ENCODE data around the gene IL4I1. TPM values are rescaled to one million over a fixed set of nuclear protein-coding genes. Genes with fewer than 3 reads are reported as not detected.

The IL4I1 gene
- total and polyA plus RNA-seq, 3 experiments from 2014 or later, result 13.1 to 39.1 (median 35.6) TPM

GRCh38 chr19:49846408-49846807 lies 50.3 kb downstream of the IL4I1 start:
- no peaks in the 10 kb centered on the region for H3K36me3 ChIP-seq (ENCODE audit: insufficient read depth, low read length)
- peak overlapping the region in 1 of 8 donors; percentile 72 for H3K27ac Mint-ChIP-seq
- no peaks in the 10 kb centered on the region for H3K9me3 ChIP-seq (ENCODE audit: low read length)
- no peak overlapping the region for H3K27ac ChIP-seq (ENCODE audit: low read depth, low read length)
- ChIA-PET CTCF (no interaction called here), POLR2A (no interaction called here)
- H3K4me1 Mint-ChIP-seq, result peaks cover 21 to 29% (median 21%) of the 10 kb centered on the region in 3 donors
- H3K27me3 ChIP-seq (ENCODE audit: insufficient read depth, low read length, poor library complexity, severe bottlenecking), result no peaks in the 10 kb centered on the region
- peaks cover 0 to 2% of the 10 kb centered on the region in 2 donors for H3K27me3 Mint-ChIP-seq
- peaks cover 0 to 5% (median 0%) of the 10 kb centered on the region in 3 donors for H3K36me3 Mint-ChIP-seq
- no peaks in the 10 kb centered on the region for H3K9me3 Mint-ChIP-seq
- no peak overlapping the region for H3K4me3 ChIP-seq (ENCODE audit: low read length)
- no peak overlapping the region for H3K4me3 Mint-ChIP-seq
- DNase-seq, result no peak
- H3K4me1 ChIP-seq (ENCODE audit: insufficient read depth, low read length), result peaks cover 15% of the 10 kb centered on the region

GRCh38 chr19:49845414-49845813 lies 51.3 kb downstream of the IL4I1 start:
- DNase-seq, result no peak
- no peak overlapping the region for H3K4me3 ChIP-seq (ENCODE audit: low read length)
- ChIA-PET POLR2A (no interaction called here), CTCF (no interaction called here)
- H3K27me3 Mint-ChIP-seq, result no peaks in the 10 kb centered on the region
- peaks cover 19 to 26% (median 21%) of the 10 kb centered on the region in 3 donors for H3K4me1 Mint-ChIP-seq
- H3K36me3 Mint-ChIP-seq, result peaks cover 0 to 4% (median 0%) of the 10 kb centered on the region in 3 donors
- peaks cover 15% of the 10 kb centered on the region for H3K4me1 ChIP-seq (ENCODE audit: insufficient read depth, low read length)
- H3K27me3 ChIP-seq (ENCODE audit: insufficient read depth, low read length, poor library complexity, severe bottlenecking), result no peaks in the 10 kb centered on the region
- H3K9me3 ChIP-seq (ENCODE audit: low read length), result no peaks in the 10 kb centered on the region
- no peaks in the 10 kb centered on the region for H3K9me3 Mint-ChIP-seq
- H3K36me3 ChIP-seq (ENCODE audit: insufficient read depth, low read length), result no peaks in the 10 kb centered on the region
- H3K27ac Mint-ChIP-seq, result no peak overlapping the region
- H3K27ac ChIP-seq (ENCODE audit: low read depth, low read length), result no peak overlapping the region
- no peak overlapping the region for H3K4me3 Mint-ChIP-seq

- H3K4me3 ChIP-seq (ENCODE audit: low read length), result no peak overlapping the region
- Mint-ChIP-seq H3K27me3 (no peaks in the 10 kb centered on the region), H3K36me3 (peaks cover 0 to 8% (median 0%) of the 10 kb centered on the region in 3 donors), H3K4me1 (peaks cover 12 to 17% (median 14%) of the 10 kb centered on the region in 3 donors), H3K27ac (no peak overlapping the region), H3K9me3 (no peaks in the 10 kb centered on the region), H3K4me3 (no peak overlapping the region)
- DNase-seq, result no peak
- H3K27ac ChIP-seq (ENCODE audit: low read depth, low read length), result no peak overlapping the region
- H3K27me3 ChIP-seq (ENCODE audit: insufficient read depth, low read length, poor library complexity, severe bottlenecking), result no peaks in the 10 kb centered on the region
- H3K9me3 ChIP-seq (ENCODE audit: low read length), result no peaks in the 10 kb centered on the region
- CTCF ChIA-PET, result interaction anchor here (0.6 to 1.2 kb wide), 4 partner anchors 80 to 122 kb away, joined by 3 to 4 read pairs (median 3); no protein-coding TSS in a partner anchor
- no peaks in the 10 kb centered on the region for H3K36me3 ChIP-seq (ENCODE audit: insufficient read depth, low read length)
- peaks cover 9% of the 10 kb centered on the region for H3K4me1 ChIP-seq (ENCODE audit: insufficient read depth, low read length)
- POLR2A ChIA-PET, result no interaction called here
These were observed 52.3 kb downstream of the IL4I1 start for GRCh38 chr19:49844138-49845095.

- Mint-ChIP-seq H3K36me3 (peaks cover 7 to 19% (median 10%) of the 10 kb centered on the region in 3 donors), H3K4me1 (peaks cover 2 to 7% (median 4%) of the 10 kb centered on the region in 3 donors), H3K4me3 (no peak overlapping the region), H3K9me3 (no peaks in the 10 kb centered on the region), H3K27me3 (no peaks in the 10 kb centered on the region), H3K27ac (no peak overlapping the region)
- CTCF ChIA-PET, result interaction anchor here (1.2 kb wide), 1 partner anchor 121 kb away, joined by 4 read pairs; no protein-coding TSS in a partner anchor
- Histone ChIP-seq H3K27ac (ENCODE audit: low read depth, low read length) (no peak overlapping the region), H3K27me3 (ENCODE audit: insufficient read depth, low read length, poor library complexity, severe bottlenecking) (no peaks in the 10 kb centered on the region), H3K9me3 (ENCODE audit: low read length) (no peaks in the 10 kb centered on the region), H3K4me1 (ENCODE audit: insufficient read depth, low read length) (peaks cover 2% of the 10 kb centered on the region), H3K36me3 (ENCODE audit: insufficient read depth, low read length) (no peaks in the 10 kb centered on the region), H3K4me3 (ENCODE audit: low read length) (no peak overlapping the region)
- POLR2A ChIA-PET, result no interaction called here
- DNase-seq, result no peak
These were observed 53.4 kb downstream of the IL4I1 start for GRCh38 chr19:49843265-49843664.

GRCh38 chr19:49840736-49841249 lies 55.9 kb downstream of the IL4I1 start:
- no peak overlapping the region for H3K4me3 ChIP-seq (ENCODE audit: low read length)
- H3K9me3 Mint-ChIP-seq, result no peaks in the 10 kb centered on the region
- CTCF ChIA-PET, result no interaction called here
- H3K9me3 ChIP-seq (ENCODE audit: low read length), result no peaks in the 10 kb centered on the region
- POLR2A ChIA-PET, result interaction anchor here (0.7 kb wide), 1 partner anchor 809 kb away, joined by 4 read pairs; the partner anchor contains the start of gene CGB2
- no peak for DNase-seq
- peaks cover 8 to 38% (median 11%) of the 10 kb centered on the region in 3 donors for H3K36me3 Mint-ChIP-seq
- H3K36me3 ChIP-seq (ENCODE audit: insufficient read depth, low read length), result no peaks in the 10 kb centered on the region
- H3K27me3 ChIP-seq (ENCODE audit: insufficient read depth, low read length, poor library complexity, severe bottlenecking), result no peaks in the 10 kb centered on the region
- no peak overlapping the region for H3K27ac ChIP-seq (ENCODE audit: low read depth, low read length)
- H3K4me1 Mint-ChIP-seq, result no peaks in the 10 kb centered on the region
- H3K27ac Mint-ChIP-seq, result peak overlapping the region in 1 of 8 donors; percentile 63
- no peak overlapping the region for H3K4me3 Mint-ChIP-seq
- H3K27me3 Mint-ChIP-seq, result no peaks in the 10 kb centered on the region
- H3K4me1 ChIP-seq (ENCODE audit: insufficient read depth, low read length), result no peaks in the 10 kb centered on the region

GRCh38 chr19:49840321-49840720 lies 56.4 kb downstream of the IL4I1 start:
- no peaks in the 10 kb centered on the region for H3K9me3 Mint-ChIP-seq

GRCh38 chr19:49839713-49840112 lies 57.0 kb downstream of the IL4I1 start:
- H3K27me3 Mint-ChIP-seq, result no peaks in the 10 kb centered on the region
- CTCF ChIA-PET, result interaction anchor here (0.8 kb wide), 1 partner anchor 10 kb away, joined by 3 read pairs; no protein-coding TSS in a partner anchor
- no peaks in the 10 kb centered on the region for H3K27me3 ChIP-seq (ENCODE audit: insufficient read depth, low read length, poor library complexity, severe bottlenecking)
- H3K9me3 ChIP-seq (ENCODE audit: low read length), result no peaks in the 10 kb centered on the region
- H3K36me3 Mint-ChIP-seq, result peaks cover 8 to 45% (median 11%) of the 10 kb centered on the region in 3 donors
- H3K36me3 ChIP-seq (ENCODE audit: insufficient read depth, low read length), result peaks cover 4% of the 10 kb centered on the region
- no peak overlapping the region for H3K27ac ChIP-seq (ENCODE audit: low read depth, low read length)
- no peaks in the 10 kb centered on the region for H3K4me1 ChIP-seq (ENCODE audit: insufficient read depth, low read length)
- no peak for DNase-seq
- no peak overlapping the region for H3K4me3 ChIP-seq (ENCODE audit: low read length)
- H3K4me1 Mint-ChIP-seq, result no peaks in the 10 kb centered on the region
- no peaks in the 10 kb centered on the region for H3K9me3 Mint-ChIP-seq
- H3K27ac Mint-ChIP-seq, result no peak overlapping the region
- POLR2A ChIA-PET, result interaction anchor here (0.5 kb wide), 1 partner anchor 10 kb away, joined by 4 read pairs; no protein-coding TSS in a partner anchor
- H3K4me3 Mint-ChIP-seq, result no peak overlapping the region

More at GRCh38 chr19:49840321-49840720, 56.4 kb downstream of the IL4I1 start:
- H3K36me3 ChIP-seq (ENCODE audit: insufficient read depth, low read length), result peaks cover under 1% of the 10 kb centered on the region
- DNase-seq, result no peak
- Mint-ChIP-seq H3K27me3 (no peaks in the 10 kb centered on the region), H3K27ac (no peak overlapping the region), H3K4me3 (no peak overlapping the region), H3K4me1 (no peaks in the 10 kb centered on the region), H3K36me3 (peaks cover 8 to 39% (median 11%) of the 10 kb centered on the region in 3 donors)
- H3K4me3 ChIP-seq (ENCODE audit: low read length), result no peak overlapping the region
- H3K4me1 ChIP-seq (ENCODE audit: insufficient read depth, low read length), result no peaks in the 10 kb centered on the region
- ChIA-PET CTCF (no interaction called here), POLR2A (interaction anchor here (0.5 kb wide), 1 partner anchor 10 kb away, joined by 4 read pairs; no protein-coding TSS in a partner anchor)
- no peak overlapping the region for H3K27ac ChIP-seq (ENCODE audit: low read depth, low read length)
- no peaks in the 10 kb centered on the region for H3K27me3 ChIP-seq (ENCODE audit: insufficient read depth, low read length, poor library complexity, severe bottlenecking)
- H3K9me3 ChIP-seq (ENCODE audit: low read length), result no peaks in the 10 kb centered on the region
